Activated effector memory CD4-positive, alpha-beta T cell treated with anti-CD3 and anti-CD28 coated beads, Interleukin-2, amount 50 U/mL, for 16 hours (primary cell): ENCODE results near the gene KRTAP10-9.
A peak's percentile ranks its signal among the peaks of the same experiment; 100 is the strongest.
"Not testable (repeated sequence)": the region's sequence is repeated elsewhere in the genome, so short reads cannot be mapped to it uniquely, and the experiment has no call there.

Source experiments
- DNase-seq: peaks from one replicate; pipeline ENCODE4 v3.0.0-alpha.2; 2020

Gene KRTAP10-9

DNA sequence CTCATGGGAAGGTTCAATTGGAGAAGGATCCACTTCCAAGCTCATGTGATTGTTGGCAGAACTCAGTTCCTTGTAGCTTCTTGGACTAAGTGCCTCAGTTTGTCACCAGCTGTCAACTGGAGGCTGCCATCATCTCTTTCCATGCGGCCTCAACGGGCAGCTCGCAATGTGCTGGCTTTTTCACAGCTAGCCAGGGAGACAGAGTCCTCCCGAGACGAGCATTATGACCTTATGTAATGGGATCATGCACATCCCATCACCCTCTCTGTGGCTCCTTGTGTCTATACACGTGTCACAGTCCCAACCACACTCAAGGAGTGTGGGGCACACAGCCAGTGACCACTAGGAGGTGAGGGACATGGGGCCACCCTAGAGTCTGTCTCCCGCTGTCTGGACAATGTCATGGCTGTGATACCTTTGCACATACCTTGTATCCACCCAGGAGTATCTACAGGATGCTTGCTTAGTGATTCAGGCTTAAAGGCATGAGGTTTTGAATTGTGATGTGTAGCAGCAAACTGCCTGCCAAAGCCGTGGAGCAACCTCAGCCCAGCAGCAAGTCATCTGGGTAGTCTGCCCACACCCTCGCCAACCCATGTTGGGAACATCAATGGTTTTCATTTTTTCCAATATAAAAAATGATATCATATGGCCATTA, 30.7 kb upstream of the KRTAP10-9 start:
- no peak for DNase-seq

DNA sequence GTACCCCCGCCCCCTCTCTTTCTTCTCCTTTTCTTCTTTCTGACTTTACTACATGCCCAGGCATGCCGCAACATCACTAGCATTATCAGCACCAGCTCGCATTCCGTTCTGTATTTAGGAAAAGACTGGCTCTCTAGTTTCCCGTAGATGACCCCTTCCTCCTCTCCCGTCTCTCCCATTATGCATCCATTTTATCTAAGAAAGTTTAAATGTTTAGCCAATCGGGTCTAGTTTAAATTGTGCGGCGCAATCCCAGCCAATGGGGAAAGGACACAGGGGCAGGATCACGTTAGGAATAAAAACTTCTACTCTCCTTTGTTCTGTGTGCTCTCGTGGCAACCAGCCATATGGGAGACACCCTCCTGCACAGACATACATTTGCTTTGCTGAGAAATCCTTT, 28.8 kb upstream of the KRTAP10-9 start:
- DNase-seq: no peak

DNA sequence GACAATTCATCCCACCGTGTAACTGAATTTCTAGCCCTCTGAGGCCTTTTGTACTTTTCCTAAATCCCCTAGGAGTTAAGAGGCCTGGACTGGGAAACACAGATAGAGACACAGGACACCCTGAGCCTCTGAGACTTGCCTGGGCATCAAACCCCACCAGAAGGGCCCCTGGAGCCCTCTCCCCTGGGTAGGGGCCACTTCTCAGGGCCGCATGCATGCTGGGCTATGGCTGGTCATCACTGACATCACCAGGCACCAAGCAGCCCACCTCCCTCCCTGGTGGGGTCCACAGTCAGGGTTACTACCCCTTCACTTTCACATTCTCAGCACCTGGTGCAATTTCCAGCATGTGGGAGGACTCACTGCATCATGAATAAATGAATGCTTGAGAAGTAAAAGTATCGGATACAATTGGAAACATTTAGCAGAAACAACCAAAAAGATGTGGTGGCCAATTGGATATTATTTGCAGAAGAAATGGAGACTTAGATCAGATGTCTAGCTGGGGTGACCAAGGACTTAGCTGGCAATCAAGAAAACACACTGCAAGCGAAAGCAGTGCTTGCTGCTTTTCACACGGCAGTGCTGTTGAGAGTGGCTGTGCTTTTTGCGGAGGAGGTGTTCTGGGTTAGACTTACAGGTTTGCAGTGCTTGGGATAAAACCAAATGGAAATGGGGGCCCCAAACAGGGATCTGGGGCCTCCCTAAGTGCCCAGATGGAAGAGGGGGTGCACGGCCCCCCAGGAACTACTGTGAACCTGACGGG, 27.4 kb upstream of the KRTAP10-9 start:
- no peak for DNase-seq

DNA sequence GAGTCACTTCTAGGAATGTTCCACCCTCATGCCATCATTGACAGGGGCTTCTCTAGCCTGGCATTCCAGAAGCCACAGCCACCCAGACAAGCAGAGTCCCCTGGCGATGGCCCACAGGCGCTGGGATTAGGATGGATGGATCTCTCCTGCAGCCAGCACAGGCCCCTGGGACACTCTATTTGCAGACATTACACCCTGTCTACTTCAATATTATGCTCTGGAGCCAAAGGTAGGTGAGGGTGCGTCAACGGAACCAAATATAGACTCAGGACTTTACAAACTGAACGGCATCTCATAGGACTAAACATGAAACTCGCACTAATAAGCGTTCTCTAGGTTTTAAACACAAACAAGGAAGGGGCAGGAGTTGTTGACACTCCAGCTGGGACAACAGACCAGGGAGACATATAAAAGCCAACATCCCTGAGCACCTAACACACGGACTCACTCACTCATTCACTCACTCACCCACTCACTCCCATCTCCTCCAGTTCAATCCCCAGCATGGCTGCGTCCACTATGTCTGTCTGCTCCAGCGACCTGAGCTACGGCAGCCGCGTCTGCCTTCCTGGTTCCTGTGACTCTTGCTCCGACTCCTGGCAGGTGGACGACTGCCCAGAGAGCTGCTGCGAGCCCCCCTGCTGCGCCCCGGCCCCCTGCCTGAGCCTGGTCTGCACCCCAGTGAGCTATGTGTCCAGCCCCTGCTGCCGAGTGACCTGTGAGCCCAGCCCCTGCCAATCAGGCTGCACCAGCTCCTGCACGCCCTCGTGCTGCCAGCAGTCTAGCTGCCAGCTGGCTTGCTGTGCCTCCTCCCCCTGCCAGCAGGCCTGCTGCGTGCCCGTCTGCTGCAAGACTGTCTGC, 26.5 kb upstream of the KRTAP10-9 start, which contains the start of gene KRTAP10-7:
Gene KRTAP10-7, plus strand, starts transcription at position 480 of the 861 bp plus-strand sequence. Its CDS starts 25 bp downstream, at position 505.
- DNase-seq: not testable (repeated sequence)

DNA sequence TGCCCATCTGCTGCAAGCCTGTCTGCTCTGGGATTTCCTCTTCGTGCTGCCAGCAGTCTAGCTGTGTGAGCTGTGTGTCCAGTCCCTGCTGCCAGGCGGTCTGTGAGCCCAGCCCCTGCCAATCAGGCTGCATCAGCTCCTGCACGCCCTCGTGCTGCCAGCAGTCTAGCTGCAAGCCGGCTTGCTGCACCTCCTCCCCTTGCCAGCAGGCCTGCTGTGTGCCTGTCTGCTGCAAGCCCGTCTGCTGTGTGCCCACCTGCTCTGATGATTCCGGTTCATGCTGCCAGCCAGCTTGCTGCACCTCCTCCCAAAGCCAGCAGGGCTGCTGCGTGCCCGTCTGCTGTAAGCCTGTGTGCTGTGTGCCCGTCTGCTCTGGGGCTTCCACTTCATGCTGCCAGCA, 25.8 kb upstream of the KRTAP10-9 start:
- DNase-seq: not testable (repeated sequence)

DNA sequence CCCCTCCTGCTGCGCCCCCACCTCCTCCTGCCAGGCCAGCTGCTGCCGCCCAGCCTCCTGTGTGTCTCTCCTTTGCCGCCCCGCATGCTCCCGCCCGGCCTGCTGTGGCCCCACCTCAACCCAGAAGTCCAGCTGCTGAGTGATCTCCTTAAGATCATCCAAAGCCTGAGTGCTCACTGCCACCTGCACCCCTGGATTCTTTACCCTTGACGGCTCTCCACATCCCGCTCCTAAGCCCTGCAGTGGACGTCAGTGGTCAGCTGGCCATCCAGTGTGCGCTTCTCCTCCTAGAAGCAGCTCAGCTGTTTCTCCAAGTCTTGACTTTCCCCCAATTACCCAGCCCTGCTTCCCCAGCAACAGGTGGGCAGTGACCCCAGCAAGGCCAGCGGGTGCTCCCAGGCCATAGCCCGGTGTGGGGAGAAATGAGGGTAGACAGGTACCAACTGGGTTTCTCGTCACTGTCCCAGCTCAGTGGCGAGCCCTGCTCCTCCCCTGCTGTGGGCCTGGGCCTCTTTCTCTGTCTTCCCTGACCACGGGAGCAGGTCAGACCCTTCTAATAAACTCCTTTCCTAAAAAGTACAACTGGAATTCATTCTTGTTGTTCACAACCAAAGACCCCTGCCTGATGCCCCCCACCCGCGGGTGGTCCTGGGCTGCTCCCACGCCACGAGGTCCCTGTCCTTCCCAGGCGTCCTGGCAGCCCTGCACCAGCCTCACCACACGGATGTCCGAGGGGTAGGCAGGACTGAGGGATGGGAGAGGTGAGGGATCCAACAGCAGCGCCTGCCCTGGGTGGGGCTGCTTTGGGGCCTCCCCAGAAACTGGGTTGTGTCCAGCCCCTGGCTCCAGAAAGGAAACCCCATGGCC, 25.1 kb upstream of the KRTAP10-9 start:
- DNase-seq: no peak

DNA sequence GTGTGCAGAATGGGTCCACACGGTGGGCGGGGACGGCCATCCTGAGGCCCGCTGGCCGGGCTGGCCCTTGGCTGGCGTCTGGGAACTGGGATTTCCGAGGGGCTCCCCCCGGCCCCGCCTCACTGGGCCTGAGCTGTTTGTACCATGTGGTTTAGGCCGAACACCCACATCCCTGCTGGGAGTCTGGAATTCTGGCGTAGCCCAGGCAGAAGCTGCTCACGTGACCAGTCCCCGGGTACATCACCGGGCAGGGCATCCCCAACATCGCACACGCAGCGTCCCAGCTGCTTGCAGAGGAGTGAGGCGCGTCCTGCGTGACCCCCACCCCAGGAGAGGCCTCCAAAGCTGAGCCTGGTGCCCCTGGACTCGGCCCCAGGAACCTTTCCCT, 24.4 kb upstream of the KRTAP10-9 start:
- DNase-seq: no peak

DNA sequence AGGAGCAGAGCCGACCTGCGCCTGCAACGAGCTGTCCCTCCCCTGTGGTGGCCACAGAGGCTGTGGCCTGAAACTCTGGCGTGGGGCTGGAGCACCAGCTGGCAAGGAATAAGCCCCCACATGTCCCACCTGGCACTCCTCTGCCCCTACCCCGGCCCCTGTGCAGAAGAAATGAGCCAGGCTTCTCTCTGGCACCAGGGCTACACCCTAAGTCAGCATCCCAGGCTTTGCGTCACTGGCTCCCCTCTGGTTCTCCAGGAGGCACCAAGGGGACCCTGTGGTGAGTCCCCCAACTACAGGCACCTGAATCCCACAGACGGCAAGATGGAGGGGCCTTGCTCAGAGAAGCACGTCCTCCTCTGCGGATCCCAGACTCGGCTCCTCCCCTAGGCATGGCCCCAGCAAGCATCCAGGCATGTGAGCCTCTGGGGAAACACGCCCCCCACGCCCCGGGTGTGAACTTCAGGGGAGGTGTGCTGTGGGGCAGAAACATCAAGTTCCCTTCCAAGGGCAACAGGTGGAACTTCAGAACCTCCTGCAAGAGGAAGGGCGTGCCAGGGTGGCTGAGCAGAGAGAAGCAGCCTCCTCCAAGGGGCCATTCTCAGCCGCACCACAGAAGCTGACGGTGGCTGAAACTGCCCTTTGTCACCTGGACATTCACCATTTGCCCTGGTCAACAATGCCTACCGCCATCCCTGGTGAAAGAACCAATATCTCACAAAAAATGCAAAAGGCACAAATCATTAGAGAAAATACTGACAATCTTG, 23.6 kb upstream of the KRTAP10-9 start:
- DNase-seq: peak; percentile 39

DNA sequence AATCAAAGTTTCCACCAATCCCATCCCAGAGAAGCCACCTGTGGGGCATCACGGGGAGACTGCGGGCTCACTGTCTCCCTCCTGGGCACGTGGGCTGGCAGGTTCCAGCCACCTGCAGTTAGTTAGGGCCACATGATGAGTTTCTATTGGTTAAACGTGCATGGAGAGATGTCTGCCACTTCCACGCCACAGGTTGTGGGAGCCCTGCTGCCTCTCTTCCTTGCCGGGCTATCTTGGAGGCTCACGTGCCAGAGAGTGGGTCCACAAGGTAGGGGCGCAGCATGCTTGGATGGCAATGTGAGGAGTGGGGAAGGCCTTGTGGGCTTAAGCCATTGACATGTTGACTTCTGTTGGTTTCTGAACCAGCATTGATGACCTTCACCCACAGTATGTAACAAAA, 23.0 kb upstream of the KRTAP10-9 start:
- peak; percentile 55 for DNase-seq

DNA sequence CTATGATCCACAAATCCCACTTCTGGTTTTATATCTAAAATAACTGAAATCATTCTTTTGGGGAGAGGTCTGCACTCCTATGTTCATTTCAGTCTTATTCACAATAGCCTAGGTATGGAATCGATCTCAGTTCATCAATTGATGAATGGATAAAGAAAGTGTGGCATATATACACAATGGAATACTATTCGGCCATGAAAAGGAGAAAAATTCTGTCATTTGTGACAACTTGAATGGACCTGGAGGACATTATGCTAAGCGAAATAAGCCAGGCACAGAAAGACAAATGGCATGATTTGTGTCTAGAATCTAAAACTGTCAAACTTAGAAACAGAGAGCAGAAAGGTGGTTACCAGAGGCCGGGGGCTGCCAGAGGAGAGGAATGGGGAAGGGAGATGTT, 20.4 kb upstream of the KRTAP10-9 start:
- no peak for DNase-seq

DNA sequence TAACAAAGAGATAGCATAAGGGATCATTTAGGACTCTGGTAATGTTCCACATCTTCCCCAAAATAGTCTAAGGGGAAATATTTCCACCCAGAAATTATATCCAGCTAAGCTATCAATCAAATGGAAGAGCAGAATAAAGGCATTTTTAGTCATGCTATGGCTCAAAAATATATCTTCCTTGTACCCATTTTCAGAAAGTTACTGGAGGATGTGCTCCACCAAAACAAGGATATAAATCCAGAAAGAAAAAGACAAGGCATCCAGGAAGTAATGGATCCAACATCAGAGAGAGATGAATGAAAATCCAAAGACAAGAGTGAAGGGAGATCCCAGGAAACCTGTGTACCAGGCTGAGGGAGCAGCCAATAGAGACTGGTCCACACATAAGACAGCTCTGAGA, 17.7 kb upstream of the KRTAP10-9 start:
- no peak for DNase-seq

DNA sequence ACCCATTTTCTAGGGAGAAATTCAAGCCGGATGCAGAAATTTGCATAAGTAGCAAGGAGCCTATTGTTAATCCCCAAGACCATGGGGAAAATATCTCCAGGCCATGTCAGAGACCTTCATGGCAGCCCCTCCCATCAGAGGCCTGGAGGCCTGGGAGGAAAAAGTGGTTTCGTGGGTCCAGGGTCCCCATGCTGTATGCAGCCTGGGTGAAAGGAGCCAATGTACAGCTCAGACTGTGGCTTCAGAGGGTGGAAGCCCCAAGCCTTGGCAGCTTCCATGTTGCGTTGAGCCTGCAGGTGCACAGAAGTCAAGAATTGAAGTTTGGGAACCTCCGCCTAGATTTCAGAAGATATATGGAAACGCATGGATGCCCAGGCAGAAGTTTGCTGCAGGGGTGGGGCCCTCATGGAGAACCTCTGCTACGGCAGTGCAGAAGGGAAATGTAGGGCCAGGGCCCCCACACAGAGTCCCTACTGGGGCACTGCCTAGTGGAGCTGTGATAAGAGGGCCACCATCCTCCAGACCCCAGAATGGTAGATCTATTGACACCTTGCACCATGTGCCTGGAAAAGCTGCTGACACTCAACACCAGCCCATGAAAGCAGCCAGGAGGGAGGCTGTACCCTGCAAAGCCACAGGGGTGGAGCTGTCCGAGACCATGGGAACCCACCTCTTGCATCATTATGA, 16.6 kb upstream of the KRTAP10-9 start:
- not testable (repeated sequence) for DNase-seq

DNA sequence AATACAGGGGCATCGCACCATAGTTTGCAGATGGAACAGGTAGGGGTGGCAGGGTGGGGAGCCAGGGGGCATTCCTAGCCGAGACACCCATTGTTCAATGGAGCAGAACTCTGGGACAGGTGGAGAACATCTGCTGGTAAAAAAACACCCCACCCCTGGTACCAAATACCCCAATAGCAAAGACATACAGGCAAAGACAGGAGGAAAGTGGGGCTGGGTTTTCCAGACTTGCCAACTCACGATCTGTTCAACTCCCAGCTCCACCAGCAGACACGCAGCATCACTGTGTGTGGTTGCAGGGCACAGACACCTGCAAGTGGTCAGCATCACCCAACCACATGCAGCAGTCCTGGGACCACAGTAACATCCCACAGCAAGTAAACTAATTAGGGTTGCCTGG, 15.3 kb upstream of the KRTAP10-9 start:
- DNase-seq: no peak

DNA sequence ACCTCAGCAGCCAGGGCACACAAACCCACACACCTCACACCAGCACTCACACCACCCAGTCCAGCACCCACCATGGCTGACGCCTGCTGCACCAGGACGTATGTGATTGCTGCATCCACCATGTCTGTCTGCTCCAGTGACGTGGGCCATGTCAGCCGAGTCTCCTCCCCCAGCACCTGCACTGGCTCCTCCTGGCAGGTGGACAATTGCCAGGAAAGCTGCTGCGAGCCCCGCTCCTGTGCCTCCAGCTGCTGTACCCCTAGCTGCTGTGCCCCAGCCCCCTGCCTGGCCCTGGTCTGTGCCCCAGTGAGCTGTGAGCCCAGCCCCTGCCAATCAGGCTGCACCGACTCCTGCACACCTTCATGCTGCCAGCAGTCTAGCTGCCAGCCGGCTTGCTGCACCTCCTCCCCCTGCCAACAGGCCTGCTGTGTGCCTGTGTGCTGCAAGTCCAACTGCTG, 14.8 kb upstream of the KRTAP10-9 start, which contains the start of gene KRTAP10-8:
Gene KRTAP10-8, plus strand, starts transcription at position 51 of the 458 bp plus-strand sequence. Its CDS starts 22 bp downstream, at position 73.
- no peak for DNase-seq

DNA sequence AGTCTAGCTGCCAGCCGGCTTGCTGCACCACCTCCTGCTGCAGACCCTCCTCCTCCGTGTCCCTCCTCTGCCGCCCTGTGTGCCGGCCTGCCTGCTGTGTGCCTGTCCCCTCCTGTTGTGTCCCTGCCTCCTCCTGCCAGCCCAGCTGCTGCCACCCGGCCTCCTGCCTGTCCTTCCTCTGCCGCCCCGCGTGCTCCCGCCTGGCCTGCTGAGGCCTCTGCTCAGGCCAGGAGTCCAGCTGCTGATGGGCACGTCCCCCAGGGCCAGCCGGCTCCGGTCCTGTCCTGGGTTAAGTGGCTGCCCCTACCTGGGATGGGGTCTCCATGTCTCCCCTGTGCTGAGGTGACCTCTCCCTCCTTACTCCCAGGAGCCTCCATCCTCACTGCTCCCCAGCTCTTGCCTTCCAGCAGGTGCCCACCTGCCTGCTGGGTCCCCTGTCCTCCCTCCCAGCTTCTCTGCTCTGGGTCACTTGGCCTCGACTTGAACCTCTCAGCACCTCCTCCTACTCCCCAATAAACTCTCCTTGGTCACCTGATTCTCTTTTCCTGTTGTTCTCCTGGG, 14.1 kb upstream of the KRTAP10-9 start:
- no peak for DNase-seq

DNA sequence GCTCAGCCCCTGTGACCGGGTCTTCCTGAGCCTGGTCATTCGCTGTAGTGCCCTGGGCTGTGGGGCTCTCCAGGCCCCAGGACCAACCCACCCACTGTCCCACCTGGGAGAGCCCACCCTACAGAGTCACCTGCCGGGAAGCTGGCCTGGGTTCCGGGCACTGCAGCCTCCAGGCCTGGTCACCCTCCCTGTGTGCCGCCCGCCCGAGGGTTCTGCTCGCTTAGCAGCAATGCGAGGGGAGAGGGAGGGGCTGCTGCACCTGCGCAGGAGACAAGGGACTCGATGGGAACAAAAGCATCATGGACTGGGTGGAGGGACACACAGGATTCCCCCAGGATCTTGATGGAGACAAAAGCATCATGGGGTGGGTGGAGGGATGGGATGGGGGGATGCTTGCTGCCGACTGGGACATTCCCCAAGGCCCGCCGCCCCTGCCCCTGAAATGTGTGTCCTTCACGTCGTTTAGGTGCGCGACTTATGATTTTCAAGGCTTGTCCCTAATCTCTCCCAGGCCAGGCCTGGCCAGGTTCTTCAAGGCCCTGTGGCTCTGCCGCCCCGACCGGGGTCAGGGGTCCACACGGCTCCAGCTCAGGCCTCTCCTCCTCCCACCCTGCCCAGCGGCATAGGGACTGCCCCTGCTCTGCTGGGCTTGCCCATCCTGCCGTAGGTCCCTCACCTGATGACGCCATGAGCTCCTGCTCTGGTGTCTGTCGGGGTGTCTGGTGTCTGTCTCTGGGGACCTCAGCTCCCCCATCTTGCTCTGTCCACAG, 13.3 kb upstream of the KRTAP10-9 start:
- DNase-seq: no peak

DNA sequence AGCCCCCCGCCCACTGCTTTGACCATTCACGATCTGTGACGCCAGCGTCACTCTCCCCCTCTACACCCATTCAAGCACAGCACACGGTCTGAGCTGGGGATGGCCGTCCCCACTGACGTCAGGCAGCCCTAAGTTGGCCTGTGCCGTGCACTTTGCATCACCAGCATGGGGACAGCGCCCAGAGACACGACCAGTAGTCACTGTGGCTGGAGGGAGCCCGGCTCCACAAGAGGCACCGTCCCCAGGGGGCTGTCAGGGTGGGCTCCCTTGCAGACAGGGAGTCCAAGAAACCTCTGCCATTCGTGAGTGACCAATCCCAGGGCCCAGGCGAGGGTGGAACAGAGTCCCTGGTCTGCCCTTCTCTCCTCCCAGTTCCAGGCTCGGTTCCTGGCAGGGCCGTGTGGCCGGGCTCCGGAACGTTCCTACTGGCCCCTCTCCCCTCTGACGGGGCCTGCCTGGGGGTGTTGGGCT, 12.7 kb upstream of the KRTAP10-9 start:
- DNase-seq: no peak

DNA sequence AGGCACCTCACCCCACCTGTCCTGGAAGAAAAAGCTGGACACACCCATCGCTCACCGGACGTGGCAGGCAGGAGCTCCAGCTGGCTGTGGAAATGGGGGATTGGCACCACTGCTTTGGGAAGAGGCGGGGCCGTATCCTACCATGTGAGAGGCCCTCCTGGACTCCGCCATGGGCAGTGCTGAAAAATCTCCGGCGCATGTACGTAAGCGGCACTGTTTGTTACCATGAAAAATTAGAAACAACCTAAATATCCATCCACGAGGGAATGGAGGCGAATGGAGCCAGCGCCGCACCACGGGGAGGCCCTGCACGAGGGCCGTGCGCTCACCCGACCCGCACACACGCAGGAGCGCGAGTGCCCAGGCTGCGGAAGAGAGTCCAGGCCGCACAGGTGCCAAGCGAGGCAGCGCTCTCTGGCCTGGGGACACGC, 11.9 kb upstream of the KRTAP10-9 start:
- DNase-seq: no peak

DNA sequence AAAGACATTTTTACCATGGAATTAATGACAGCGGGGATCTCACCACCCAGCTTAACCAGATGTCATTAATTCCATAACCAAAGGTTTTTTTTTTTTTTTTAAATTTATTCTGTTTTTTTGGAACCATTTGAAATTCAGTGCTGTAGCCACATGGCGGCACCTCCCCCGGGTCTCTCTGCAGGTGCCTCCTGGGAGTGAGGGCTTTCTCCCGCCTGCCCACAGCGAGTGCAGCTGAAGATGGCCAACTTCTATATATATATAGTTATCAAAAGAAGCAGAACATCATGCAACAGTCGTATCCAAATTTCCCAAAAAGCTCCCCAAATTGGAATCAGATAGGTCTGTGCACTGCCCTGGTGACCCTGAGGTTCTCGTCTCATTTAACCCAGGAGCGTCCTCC, 11.4 kb upstream of the KRTAP10-9 start:
- DNase-seq: no peak
